H1 (cell line): ENCODE data around the gene CHD9. TPM values are rescaled to one million over a fixed set of nuclear protein-coding genes. Genes with fewer than 3 reads are reported as not detected.

Experiments used
- CTBP2 ChIP-seq: IDR thresholded peaks from 2 replicates; pipeline ENCODE4 v1.7.0; 2011; ENCODE audit warnings: borderline replicate concordance, mild to moderate bottlenecking, moderate library complexity, mixed read lengths, low read length; ENCODE audit not compliant: insufficient read depth, insufficient read length
- polyA plus RNA-seq, 7 experiments: library from polyadenylated mRNA; depleted of rRNA in 3 of 7; stranded (reverse) in 5 of 7; unstranded in 2 of 7; fragments of >200 nt in 5 of 7; fragments of 200-250 nt in 2 of 7; gene quantifications; 1 replicate in 5 of 7; 2 replicates in 1 of 7; 4 replicates in 1 of 7; pipeline versions ENCODE4 v1.2.1 to v1.2.3, GENCODE V29; 2011 to 2013; ENCODE audit warnings: missing spikeins in 2 of 7, mixed read lengths in 2 of 7
- total RNA-seq: library from RNA; stranded (reverse); fragmentation: NEBNext Ultra II Directional; extraction: Animal tissue kit (Norgen Biotek cat#: 25700); gene quantifications from 2 replicates; pipeline ENCODE4 v1.2.1, GENCODE V29; 2021

Gene CHD9
- total and polyA plus RNA-seq, 2 of the 8 experiments (the other 6 are each of a cell fraction or from before 2014, with no cell fraction given): 9.9 to 32.4 TPM

- no peak for TF ChIP-seq CTBP2
Observed at GRCh38 chr16:53262645-53263044, 207.9 kb downstream of the CHD9 start (continued).
